H9 (cell line): ENCODE data around the gene ELAC2. TPM values are rescaled to one million over a fixed set of nuclear protein-coding genes. Genes with fewer than 3 reads are reported as not detected.
A peak's percentile ranks its signal among the peaks of the same experiment; 100 is the strongest.

Source experiments
- DNase-seq: peaks from one replicate; pipeline ENCODE4 v3.0.0-alpha.2; 2017
- H2AFZ ChIP-seq: one replicate; pipeline ENCODE4 v1.6.1; 2013; ENCODE audit warnings: mild to moderate bottlenecking, low read length, control low read depth, moderate library complexity
- H2AK5ac ChIP-seq: 2 replicates; pipeline ENCODE4 v1.6.1; 2013; ENCODE audit warnings: low read length, control low read depth, mixed read lengths; ENCODE audit not compliant: insufficient read length
- H2BK120ac ChIP-seq: one replicate; pipeline ENCODE4 v1.6.1; 2013; ENCODE audit warnings: low read depth, mild to moderate bottlenecking, low read length, control low read depth, inconsistent platforms; ENCODE audit not compliant: poor library complexity, severe bottlenecking
- H2BK12ac ChIP-seq: 2 replicates; pipeline ENCODE4 v1.6.1; 2013; ENCODE audit warnings: low read length, control low read depth, mixed read lengths, low read depth; ENCODE audit not compliant: insufficient read length
- H2BK15ac ChIP-seq: 2 replicates; pipeline ENCODE4 v1.6.1; 2013; ENCODE audit warnings: low read depth, low read length, control low read depth
- H2BK20ac ChIP-seq: one replicate; pipeline ENCODE4 v1.6.1; 2013; ENCODE audit warnings: low read depth, mild to moderate bottlenecking, low read length, control low read depth, inconsistent platforms; ENCODE audit not compliant: poor library complexity, severe bottlenecking
- H2BK5ac ChIP-seq: 2 replicates; pipeline ENCODE4 v1.6.1; 2013; ENCODE audit warnings: low read length, control low read depth, mixed read lengths; ENCODE audit not compliant: insufficient read length
- H3K14ac ChIP-seq: 2 replicates; pipeline ENCODE4 v1.6.1; 2013; ENCODE audit warnings: low read length, control low read depth; ENCODE audit not compliant: insufficient read depth
- H3K18ac ChIP-seq: 2 replicates; pipeline ENCODE4 v1.6.1; 2013; ENCODE audit warnings: low read depth, mild to moderate bottlenecking, mixed read lengths, low read length, control low read depth; ENCODE audit not compliant: insufficient read length
- H3K23ac ChIP-seq: 2 replicates; pipeline ENCODE4 v1.6.1; 2013; ENCODE audit warnings: low read length, control low read depth, mixed read lengths, low read depth; ENCODE audit not compliant: insufficient read length
- H3K23me2 ChIP-seq: 2 replicates; pipeline ENCODE4 v1.6.1; 2013; ENCODE audit warnings: low read depth, mild to moderate bottlenecking, mixed read lengths, low read length, control low read depth; ENCODE audit not compliant: insufficient read length, poor library complexity, severe bottlenecking
- H3K27ac ChIP-seq: 2 replicates; pipeline ENCODE4 v1.5.1; 2013; ENCODE audit warnings: low read length, control low read depth, mixed read lengths, low read depth; ENCODE audit not compliant: insufficient read length
- H3K27me3 ChIP-seq: 2 replicates; pipeline ENCODE4 v1.6.1; 2013; ENCODE audit warnings: low read length, control low read depth, inconsistent platforms; ENCODE audit not compliant: insufficient read depth
- H3K4ac ChIP-seq: 2 replicates; pipeline ENCODE4 v1.6.1; 2013; ENCODE audit warnings: low read depth, mild to moderate bottlenecking, control low read depth, inconsistent platforms, low read length, moderate library complexity
- H3K4me1 ChIP-seq: 2 replicates; pipeline ENCODE4 v1.6.1; 2013; ENCODE audit warnings: low read length, control low read depth, inconsistent platforms; ENCODE audit not compliant: insufficient read depth
- H3K4me2 ChIP-seq: 2 replicates; pipeline ENCODE4 v1.6.1; 2013; ENCODE audit warnings: low read length, control low read depth, mixed read lengths; ENCODE audit not compliant: insufficient read length, insufficient read depth
- H3K56ac ChIP-seq: 2 replicates; pipeline ENCODE4 v1.6.1; 2013; ENCODE audit warnings: low read depth, mild to moderate bottlenecking, mixed read lengths, low read length, control low read depth; ENCODE audit not compliant: insufficient read length
- H3K79me1 ChIP-seq: 2 replicates; pipeline ENCODE4 v1.6.1; 2013; ENCODE audit warnings: low read depth, mild to moderate bottlenecking, moderate library complexity, low read length, control low read depth, inconsistent platforms; ENCODE audit not compliant: insufficient read depth, poor library complexity, severe bottlenecking
- H3K79me2 ChIP-seq: 2 replicates; pipeline ENCODE4 v1.6.1; 2013; ENCODE audit warnings: low read length, control low read depth, inconsistent platforms; ENCODE audit not compliant: insufficient read depth
- H3K9ac ChIP-seq: 2 replicates; pipeline ENCODE4 v1.6.1; 2013; ENCODE audit warnings: low read length, control low read depth, mixed read lengths; ENCODE audit not compliant: insufficient read length; ENCODE audit errors: extremely low read depth
- H3K9me3 ChIP-seq: one replicate; pipeline ENCODE4 v1.6.1; 2013; ENCODE audit warnings: low read depth, low read length, inconsistent platforms; ENCODE audit not compliant: control insufficient read depth
- H3T11ph ChIP-seq: one replicate; pipeline ENCODE4 v1.6.1; 2013; ENCODE audit warnings: mild to moderate bottlenecking, low read length, control low read depth, inconsistent platforms
- H4K20me1 ChIP-seq: one replicate; pipeline ENCODE4 v1.6.1; 2013; ENCODE audit not compliant: control insufficient read depth, insufficient read length, insufficient read depth
- H4K5ac ChIP-seq: 2 replicates; pipeline ENCODE4 v1.6.1; 2013; ENCODE audit warnings: low read depth, mild to moderate bottlenecking, mixed read lengths, low read length, control low read depth; ENCODE audit not compliant: insufficient read length
- H4K8ac ChIP-seq: replicated peaks from 2 replicates; pipeline ENCODE4 v1.6.1; 2013; ENCODE audit warnings: low read length, control low read depth, mixed read lengths, low read depth; ENCODE audit not compliant: insufficient read length
- H4K91ac ChIP-seq: 2 replicates; pipeline ENCODE4 v1.6.1; 2013; ENCODE audit warnings: low read depth, mild to moderate bottlenecking, moderate library complexity, mixed read lengths, low read length, control low read depth; ENCODE audit not compliant: insufficient read length
- H3K27ac Mint-ChIP-seq, 3 experiments: 2 replicates in 2 of 3; 3 replicates in 1 of 3; pipeline ENCODE4 v1.8.0; 2020 to 2021; ENCODE audit warnings: mixed read lengths in 3 of 3, mild to moderate bottlenecking in 1 of 3, moderate library complexity in 1 of 3
- H3K27me3 Mint-ChIP-seq: 2 replicates; pipeline ENCODE4 v1.8.0; 2021; ENCODE audit warnings: low read depth, mild to moderate bottlenecking, moderate library complexity, mixed read lengths
- H3K36me3 Mint-ChIP-seq, 3 experiments: 2 replicates in 2 of 3; 3 replicates in 1 of 3; pipeline ENCODE4 v1.8.0; 2020 to 2021; ENCODE audit warnings: low read depth in 3 of 3, mixed read lengths in 3 of 3; ENCODE audit not compliant: insufficient read depth in 1 of 3
- H3K4me1 Mint-ChIP-seq, 2 experiments: 2 replicates each; pipeline ENCODE4 v1.8.0; 2020; ENCODE audit warnings: mixed read lengths in 2 of 2
- H3K4me3 Mint-ChIP-seq, 2 experiments: 2 replicates in 1 of 2; 3 replicates in 1 of 2; pipeline ENCODE4 v1.8.0; 2020 to 2021; ENCODE audit warnings: mild to moderate bottlenecking in 2 of 2, mixed read lengths in 2 of 2, moderate library complexity in 1 of 2
- H3K9me3 Mint-ChIP-seq, 2 experiments: 2 replicates in 1 of 2; 3 replicates in 1 of 2; pipeline ENCODE4 v1.8.0; 2020; ENCODE audit warnings: mild to moderate bottlenecking in 2 of 2, mixed read lengths in 2 of 2, moderate library complexity in 1 of 2
- CTCF ChIP-seq: fragments of 200-600 bp; sonication (generic); conservative IDR thresholded peaks from 3 replicates; pipeline ENCODE4 v1.8.0; 2021; ENCODE audit warnings: antibody characterized with exemption, mild to moderate bottlenecking
- WGBS: extraction: QIAGEN DNeasy Blood & Tissue Kit; methylation state at CpG from one replicate; pipeline ENCODE4 v1.1.7; 2013; ENCODE audit warnings: missing lambda C conversion rate, low lambda C conversion rate, mixed read lengths; ENCODE audit not compliant: insufficient read length; ENCODE audit errors: extremely low coverage; 5-methylcytosine and 5-hydroxymethylcytosine counted together
- total RNA-seq: library from RNA; stranded (reverse); gene quantifications from 2 replicates; pipeline ENCODE4 v1.2.1, GENCODE V29; 2021

The ELAC2 gene
- total RNA-seq, 1 experiment from 2014 or later = 90.7 TPM

DNA sequence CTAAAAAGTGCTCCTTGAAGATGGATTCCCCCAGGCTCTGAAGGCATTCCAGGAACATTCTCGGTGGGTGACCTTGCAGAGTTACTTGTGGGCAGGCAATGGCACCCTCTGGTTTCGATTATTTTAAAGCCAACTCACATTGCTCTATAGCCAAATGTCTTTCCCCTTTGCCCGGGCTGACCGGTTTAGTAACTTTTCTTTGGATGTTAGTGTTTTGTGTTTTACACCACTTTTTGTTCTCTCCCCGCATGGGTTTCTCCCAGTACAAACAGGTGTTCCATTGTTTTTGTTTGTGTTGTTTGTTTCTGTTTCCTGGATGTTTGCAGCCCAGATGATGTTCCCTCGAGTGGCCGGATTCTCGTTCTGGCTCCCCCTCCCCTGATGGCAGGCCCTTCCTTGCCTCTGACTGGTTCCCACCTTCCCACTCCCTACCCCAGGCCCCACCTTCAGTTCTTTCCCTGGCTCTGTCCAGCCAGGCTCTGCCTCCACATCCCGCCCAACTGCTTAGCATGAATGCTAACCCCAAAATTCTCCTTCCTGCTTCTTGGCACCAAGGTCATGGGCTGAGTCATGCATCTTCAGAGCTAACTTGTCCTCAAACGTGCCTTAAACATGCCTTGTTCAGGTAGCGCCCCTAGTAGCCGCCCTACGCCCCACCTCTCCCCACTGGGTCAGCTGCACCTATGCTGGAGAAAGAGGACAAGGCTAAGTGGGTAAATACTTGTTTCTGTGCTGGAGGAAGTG lies 40.6 kb downstream of the ELAC2 start:
- no peak overlapping the region for H4K5ac ChIP-seq
- H4K8ac ChIP-seq = no peak overlapping the region
- Mint-ChIP-seq H3K4me3 (peak overlapping the region in 1 of 2 experiments; percentile 2; a peak in 2 of 5 replicates), H3K27me3 (peaks cover 3% of the 10 kb centered on the region), H3K4me1 (peaks cover 21 to 37% of the 10 kb centered on the region in 2 experiments), H3K36me3 (peaks cover 0 to 3% (median 3%) of the 10 kb centered on the region in 3 experiments; a peak in 6 of 7 replicates), H3K27ac (peak overlapping the region; percentile 69 to 82 (median 77); a peak in 5 of 7 replicates), H3K9me3 (no peaks in the 10 kb centered on the region; a peak in 2 of 5 replicates)
- no peak overlapping the region for H2BK15ac ChIP-seq
- H3K4me1 ChIP-seq = peaks cover 2% of the 10 kb centered on the region; the same call in 1 of the 2 replicates
- H3K79me1 ChIP-seq = no peaks in the 10 kb centered on the region
- no peak overlapping the region for H3K18ac ChIP-seq
- no CpG with 5 or more reads among the region's 13 CpGs for WGBS
- H3K79me2 ChIP-seq = no peaks in the 10 kb centered on the region
- H2BK20ac ChIP-seq = no peak overlapping the region
- H3K9ac ChIP-seq = no peak overlapping the region
- peak; percentile 83 for DNase-seq
- no peak overlapping the region for H2BK120ac ChIP-seq
- H4K20me1 ChIP-seq = no peaks in the 10 kb centered on the region
- H3T11ph ChIP-seq = no peak overlapping the region
- H3K23ac ChIP-seq = no peak overlapping the region
- no peaks in the 10 kb centered on the region for H3K9me3 ChIP-seq
- H3K4me2 ChIP-seq = no peak overlapping the region
- H3K14ac ChIP-seq = no peak overlapping the region
- no peak overlapping the region for H2BK5ac ChIP-seq
- H2AFZ ChIP-seq = no peak overlapping the region
- H3K4ac ChIP-seq = no peak overlapping the region
- no peak overlapping the region for H4K91ac ChIP-seq
- no peaks in the 10 kb centered on the region for H3K27me3 ChIP-seq
- no peak overlapping the region for H2BK12ac ChIP-seq
- no peak overlapping the region for H3K56ac ChIP-seq
- peaks cover 6% of the 10 kb centered on the region for H3K23me2 ChIP-seq
- H2AK5ac ChIP-seq = no peak overlapping the region
- no peak for TF ChIP-seq CTCF
- no peak overlapping the region for H3K27ac ChIP-seq
